Endodermal cell (in vitro differentiated cells): ENCODE data around the gene PRDM7. TPM values are rescaled to one million over a fixed set of nuclear protein-coding genes. Genes with fewer than 3 reads are reported as not detected.

Experiments used
- DNase-seq: peaks from one replicate; pipeline ENCODE4 v3.0.0-alpha.2; 2017
- H3K27ac ChIP-seq: 2 replicates; pipeline ENCODE4 v1.5.1; 2013; ENCODE audit warnings: mild to moderate bottlenecking, low read depth, low read length, moderate library complexity
- H3K27me3 ChIP-seq: 2 replicates; pipeline ENCODE4 v1.6.1; 2013; ENCODE audit warnings: mild to moderate bottlenecking, low read length, moderate library complexity; ENCODE audit not compliant: insufficient read depth, control insufficient read depth, poor library complexity, severe bottlenecking
- H3K36me3 ChIP-seq: 2 replicates; pipeline ENCODE4 v1.7.0; 2013; ENCODE audit warnings: mild to moderate bottlenecking, low read length, moderate library complexity; ENCODE audit not compliant: control insufficient read depth, insufficient read depth
- H3K4me1 ChIP-seq: one replicate; pipeline ENCODE4 v1.7.0; 2013; ENCODE audit warnings: low read length; ENCODE audit not compliant: control insufficient read depth, insufficient read depth
- H3K4me3 ChIP-seq: 2 replicates; pipeline ENCODE4 v1.5.1; 2013; ENCODE audit warnings: mild to moderate bottlenecking, low read length, moderate library complexity
- H3K9ac ChIP-seq: 2 replicates; pipeline ENCODE4 v1.6.1; 2013; ENCODE audit warnings: mild to moderate bottlenecking, low read length, moderate library complexity; ENCODE audit not compliant: poor library complexity, severe bottlenecking; ENCODE audit errors: extremely low read depth
- H3K9me3 ChIP-seq: 2 replicates; pipeline ENCODE4 v1.6.1; 2013; ENCODE audit warnings: mild to moderate bottlenecking, low read length, moderate library complexity; ENCODE audit not compliant: control insufficient read depth
- H3K27ac Mint-ChIP-seq: 2 replicates; pipeline ENCODE4 v1.8.0; 2020; ENCODE audit warnings: mixed read lengths
- H3K27me3 Mint-ChIP-seq: 2 replicates; pipeline ENCODE4 v1.8.0; 2021; ENCODE audit warnings: mild to moderate bottlenecking, mixed read lengths; ENCODE audit not compliant: insufficient read depth
- H3K36me3 Mint-ChIP-seq: 2 replicates; pipeline ENCODE4 v1.8.0; 2020; ENCODE audit warnings: low read depth, mixed read lengths
- H3K4me1 Mint-ChIP-seq: 2 replicates; pipeline ENCODE4 v1.8.0; 2020; ENCODE audit warnings: mixed read lengths
- H3K4me3 Mint-ChIP-seq: 2 replicates; pipeline ENCODE4 v1.8.0; 2020; ENCODE audit warnings: mild to moderate bottlenecking, moderate library complexity, mixed read lengths
- H3K9me3 Mint-ChIP-seq: 2 replicates; pipeline ENCODE4 v1.8.0; 2020; ENCODE audit warnings: mild to moderate bottlenecking, mixed read lengths
- WGBS, 2 experiments: methylation state at CpG; one replicate each; pipeline versions ENCODE4 v1.1.5 to v1.1.7; 2013; ENCODE audit warnings: missing lambda C conversion rate in 2 of 2, mixed read lengths in 1 of 2; ENCODE audit not compliant: insufficient coverage in 1 of 2, insufficient read length in 1 of 2; 5-methylcytosine and 5-hydroxymethylcytosine counted together
- total RNA-seq, 2 donors: library from RNA; stranded (reverse); fragmentation: NEBNext Ultra II Directional in 1 of 2; extraction: Animal tissue kit (Norgen Biotek cat#: 25700) in 1 of 2; gene quantifications; 2 replicates in 1 of 2; 3 replicates in 1 of 2; pipeline ENCODE4 v1.2.1, GENCODE V29; 2021
- TF ChIP-seq, protein P1 (sequence below): fragments of 200-600 bp; sonication (generic); conservative IDR thresholded peaks from 2 replicates; pipeline ENCODE4 v1.5.0; 2021; ENCODE audit warnings: antibody characterized with exemption, mild to moderate bottlenecking

The PRDM7 gene
- total RNA-seq, 2 donors from 2014 or later, result not detected

DNA sequence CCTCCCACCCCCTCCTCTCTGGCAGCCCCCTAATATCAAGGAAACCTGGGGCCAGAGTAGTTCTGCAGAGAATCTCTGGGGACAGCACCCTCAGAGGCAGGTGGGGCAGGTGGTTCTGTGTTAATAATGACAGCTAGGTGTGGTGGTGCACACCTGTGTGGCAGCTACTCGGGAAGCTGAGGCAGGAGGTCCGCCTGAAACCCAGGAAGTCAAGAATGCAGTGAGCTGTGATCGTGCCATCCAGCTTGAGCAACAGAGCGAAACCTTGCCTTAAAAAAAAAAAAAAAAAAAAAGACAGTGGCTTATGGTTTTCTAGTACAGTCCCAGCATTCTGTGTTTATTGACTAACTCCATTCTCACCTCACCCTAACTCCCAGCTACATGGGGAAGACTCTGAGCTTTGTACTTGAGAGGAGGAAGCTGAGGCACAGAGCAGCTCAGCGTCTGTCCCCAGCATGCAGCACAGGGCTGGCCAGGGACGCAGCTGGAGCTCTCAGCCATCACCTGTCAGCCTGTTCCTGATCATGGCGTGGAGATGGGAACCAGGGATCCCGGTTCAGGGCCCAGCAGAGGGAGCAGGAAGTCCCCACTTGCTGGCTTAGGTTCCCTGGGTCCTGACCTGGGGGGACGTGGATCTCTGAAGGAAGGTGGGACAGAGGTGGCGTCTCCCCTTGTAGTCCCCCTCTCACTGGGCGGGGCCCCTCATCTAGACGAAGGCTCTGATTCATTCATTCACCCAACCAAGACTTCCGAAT is 64.0 kb downstream of the PRDM7 start:
- Histone ChIP-seq H3K27me3 (no peaks in the 10 kb centered on the region), H3K4me3 (no peak overlapping the region), H3K4me1 (no peaks in the 10 kb centered on the region), H3K9ac (no peak overlapping the region), H3K27ac (no peak overlapping the region), H3K36me3 (peaks cover 7% of the 10 kb centered on the region), H3K9me3 (no peaks in the 10 kb centered on the region)
- Mint-ChIP-seq H3K27me3 (no peaks in the 10 kb centered on the region), H3K4me1 (no peaks in the 10 kb centered on the region), H3K9me3 (no peaks in the 10 kb centered on the region), H3K36me3 (peaks cover 15% of the 10 kb centered on the region), H3K4me3 (no peak overlapping the region), H3K27ac (no peak overlapping the region)
- no peak for DNase-seq
- WGBS, 2 experiments, result 79 to 86% methylated on average over 5 to 12 of the region's 13 CpGs
- TF ChIP-seq, protein P1, sequence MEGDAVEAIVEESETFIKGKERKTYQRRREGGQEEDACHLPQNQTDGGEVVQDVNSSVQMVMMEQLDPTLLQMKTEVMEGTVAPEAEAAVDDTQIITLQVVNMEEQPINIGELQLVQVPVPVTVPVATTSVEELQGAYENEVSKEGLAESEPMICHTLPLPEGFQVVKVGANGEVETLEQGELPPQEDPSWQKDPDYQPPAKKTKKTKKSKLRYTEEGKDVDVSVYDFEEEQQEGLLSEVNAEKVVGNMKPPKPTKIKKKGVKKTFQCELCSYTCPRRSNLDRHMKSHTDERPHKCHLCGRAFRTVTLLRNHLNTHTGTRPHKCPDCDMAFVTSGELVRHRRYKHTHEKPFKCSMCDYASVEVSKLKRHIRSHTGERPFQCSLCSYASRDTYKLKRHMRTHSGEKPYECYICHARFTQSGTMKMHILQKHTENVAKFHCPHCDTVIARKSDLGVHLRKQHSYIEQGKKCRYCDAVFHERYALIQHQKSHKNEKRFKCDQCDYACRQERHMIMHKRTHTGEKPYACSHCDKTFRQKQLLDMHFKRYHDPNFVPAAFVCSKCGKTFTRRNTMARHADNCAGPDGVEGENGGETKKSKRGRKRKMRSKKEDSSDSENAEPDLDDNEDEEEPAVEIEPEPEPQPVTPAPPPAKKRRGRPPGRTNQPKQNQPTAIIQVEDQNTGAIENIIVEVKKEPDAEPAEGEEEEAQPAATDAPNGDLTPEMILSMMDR, result no peak

DNA sequence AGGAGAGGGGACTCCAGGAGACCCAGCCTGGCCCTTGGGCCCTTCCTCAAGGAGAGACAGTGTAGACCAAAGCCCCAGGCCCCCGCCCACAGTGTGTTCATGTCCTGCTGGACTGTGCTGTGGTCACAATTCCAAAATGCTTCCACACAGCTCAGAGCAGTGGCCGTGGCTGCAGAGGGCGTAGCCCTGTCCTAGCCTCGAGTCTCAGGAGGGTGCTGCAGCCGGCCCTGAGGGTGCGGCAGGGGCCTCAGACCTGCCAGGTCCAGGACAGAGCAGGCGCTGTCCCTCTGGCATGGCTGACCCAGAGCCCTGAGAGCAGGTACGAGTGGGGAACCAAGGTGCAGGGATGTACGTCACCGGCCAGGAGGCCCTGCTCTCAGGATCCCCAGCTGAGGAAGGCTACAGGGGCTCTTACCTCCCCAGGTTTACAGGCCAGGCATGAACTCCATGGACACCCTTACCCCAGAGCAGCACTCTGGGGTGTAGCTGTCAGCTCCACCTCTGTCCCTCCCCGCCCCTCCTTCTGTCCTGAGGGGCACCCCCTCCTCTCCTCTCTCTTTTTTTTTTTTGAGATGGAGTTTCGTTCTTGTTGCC is 65.1 kb downstream of the PRDM7 start:
- H3K36me3 ChIP-seq, result peaks cover 7% of the 10 kb centered on the region
- H3K27ac ChIP-seq, result no peak overlapping the region
- DNase-seq, result no peak
- no peaks in the 10 kb centered on the region for H3K4me1 ChIP-seq
- no peak overlapping the region for H3K27ac Mint-ChIP-seq
- TF ChIP-seq, protein P1, result no peak
- no peak overlapping the region for H3K4me3 ChIP-seq
- H3K36me3 Mint-ChIP-seq, result peaks cover 15% of the 10 kb centered on the region
- no peaks in the 10 kb centered on the region for H3K9me3 Mint-ChIP-seq
- no peaks in the 10 kb centered on the region for H3K9me3 ChIP-seq
- H3K9ac ChIP-seq, result no peak overlapping the region
- WGBS, 2 experiments, result 89 to 95% methylated on average over 7 to 12 of the region's 12 CpGs
- H3K27me3 Mint-ChIP-seq, result no peaks in the 10 kb centered on the region
- no peaks in the 10 kb centered on the region for H3K27me3 ChIP-seq
- H3K4me3 Mint-ChIP-seq, result no peak overlapping the region
- no peaks in the 10 kb centered on the region for H3K4me1 Mint-ChIP-seq

DNA sequence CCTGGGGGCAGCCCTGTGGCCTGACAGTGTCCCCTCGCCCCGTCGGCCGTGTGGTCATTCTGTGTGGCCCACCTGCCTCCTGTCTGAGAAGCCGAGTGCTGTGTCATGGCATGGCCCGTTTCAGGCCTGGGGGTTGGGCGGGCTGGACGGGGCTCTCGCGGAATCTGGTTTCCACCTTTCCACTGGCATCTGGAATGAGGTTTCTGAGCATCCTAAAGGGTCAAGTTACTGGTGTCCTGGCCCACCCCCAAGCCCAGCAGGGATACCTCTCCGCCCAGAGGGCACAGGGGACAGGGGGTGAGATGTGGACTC is 65.7 kb downstream of the PRDM7 start:
- Histone ChIP-seq H3K9ac (no peak overlapping the region), H3K27me3 (no peaks in the 10 kb centered on the region), H3K36me3 (peaks cover 7% of the 10 kb centered on the region), H3K4me3 (no peak overlapping the region), H3K27ac (no peak overlapping the region), H3K9me3 (no peaks in the 10 kb centered on the region), H3K4me1 (no peaks in the 10 kb centered on the region)
- TF ChIP-seq, protein P1, result no peak
- H3K27me3 Mint-ChIP-seq, result no peaks in the 10 kb centered on the region
- H3K36me3 Mint-ChIP-seq, result peaks cover 15% of the 10 kb centered on the region
- no peak overlapping the region for H3K27ac Mint-ChIP-seq
- H3K4me3 Mint-ChIP-seq, result no peak overlapping the region
- DNase-seq, result no peak
- no peaks in the 10 kb centered on the region for H3K4me1 Mint-ChIP-seq
- no peaks in the 10 kb centered on the region for H3K9me3 Mint-ChIP-seq
- WGBS, 2 experiments, result 90 to 92% methylated on average over 7 to 11 of the region's 11 CpGs
